IPS-NIHi11 (cell line): ENCODE data around the gene OTOL1.

ENCODE experiments used
- DNase-seq: peaks from one replicate; pipeline ENCODE4 v3.0.0; 2012; ENCODE audit warnings: mixed read lengths, low spot score

The OTOL1 gene

DNA sequence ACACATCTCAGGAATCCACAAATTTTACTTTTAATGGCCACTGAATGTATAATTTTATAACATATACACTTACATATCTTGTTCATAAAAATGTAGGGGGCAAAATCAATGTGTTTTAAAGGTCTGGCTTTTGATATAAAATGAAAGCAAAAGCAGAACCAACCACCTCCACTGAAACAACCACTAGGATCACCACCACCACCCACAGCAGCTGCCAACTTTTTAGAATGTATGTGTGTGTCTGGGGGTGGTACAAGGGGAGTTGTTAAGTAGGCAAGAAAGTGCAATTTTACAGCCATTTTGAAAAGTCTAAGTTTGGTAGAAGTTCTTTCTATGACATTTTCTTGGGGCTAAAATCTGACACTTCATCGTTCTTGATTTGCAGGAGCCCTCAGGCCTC lies 44.0 kb downstream of the OTOL1 start:
- DNase-seq, result no peak

DNA sequence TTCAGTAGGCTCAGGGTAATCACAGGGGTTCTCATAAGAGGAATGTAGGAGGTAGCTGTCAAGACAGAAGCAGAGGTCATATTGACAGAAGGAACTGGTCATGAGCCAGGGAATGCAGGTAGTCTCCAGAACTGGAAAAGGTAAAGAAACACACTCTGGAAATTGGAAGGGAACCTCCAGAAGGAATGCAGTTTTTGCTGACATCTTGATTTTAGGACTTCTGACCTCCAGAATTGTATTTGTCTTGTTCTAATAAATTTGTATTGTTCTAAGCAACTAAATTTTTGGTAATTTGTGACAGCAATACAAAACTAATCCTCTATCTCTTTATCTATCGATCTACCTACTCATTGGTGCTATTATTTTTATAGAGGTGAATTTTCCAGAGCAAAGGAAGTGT lies 49.2 kb downstream of the OTOL1 start:
- DNase-seq, result no peak

- DNase-seq, result no peak
Measured at GRCh38 chr3:161548301-161548700, 51.7 kb downstream of the OTOL1 start.

GRCh38 chr3:161549261-161549660 lies 52.7 kb downstream of the OTOL1 start:
- DNase-seq, result no peak

GRCh38 chr3:161550491-161551195 lies 54.0 kb downstream of the OTOL1 start:
- no peak for DNase-seq

GRCh38 chr3:161551697-161552096 lies 55.1 kb downstream of the OTOL1 start:
- DNase-seq, result no peak

DNA sequence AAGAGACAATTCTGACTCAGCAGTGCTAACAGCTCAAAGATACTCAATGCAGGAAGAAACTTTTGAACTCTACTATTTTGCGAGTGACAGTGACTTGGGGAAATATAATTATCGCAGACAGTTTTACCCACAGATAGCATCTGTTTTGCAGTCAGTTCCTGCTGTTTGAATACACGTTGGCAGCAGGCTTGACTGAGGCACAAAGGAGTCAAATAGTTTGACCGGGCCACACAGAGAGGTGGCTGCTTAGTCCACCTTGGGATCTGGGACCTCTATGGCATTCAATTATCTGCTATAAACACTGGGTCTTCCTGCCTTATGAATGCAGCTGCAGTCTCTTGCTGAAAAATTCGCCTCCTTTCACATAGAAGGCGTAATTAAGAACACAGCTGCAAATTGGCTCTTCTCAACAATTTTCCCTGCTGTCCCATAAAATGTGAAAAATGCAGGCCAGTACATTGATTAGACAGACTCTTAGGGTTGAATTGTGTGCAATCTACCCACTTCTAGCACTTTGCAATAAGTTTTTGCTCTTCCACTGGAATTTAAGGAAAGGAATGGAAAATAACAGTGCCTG lies 56.5 kb downstream of the OTOL1 start:
- no peak for DNase-seq
